K562 (cell line): ENCODE data around the gene C16orf92. TPM values are rescaled to one million over a fixed set of nuclear protein-coding genes. Genes with fewer than 3 reads are reported as not detected.

ENCODE experiments used
- BRD9 ChIP-seq: fragments of 450-650 bp; IDR thresholded peaks from 2 replicates; pipeline ENCODE4 v1.6.1; 2018; ENCODE audit warnings: low read depth; ENCODE audit not compliant: partially characterized antibody
- CAMTA2 ChIP-seq: fragments of 250-450 bp; sonication (Bioruptor Pico); conservative IDR thresholded peaks from 2 replicates; pipeline ENCODE4 v1.5.1; 2022
- CBFA2T2 ChIP-seq: fragments of 450-650 bp; conservative IDR thresholded peaks from 2 replicates; pipeline ENCODE4 v1.6.1; 2017; ENCODE audit warnings: mild to moderate bottlenecking
- DPF2 ChIP-seq: fragments of 450-650 bp; IDR thresholded peaks from 2 replicates; pipeline ENCODE4 v1.6.1; 2016
- EP300 ChIP-seq: IDR thresholded peaks from 2 replicates; pipeline ENCODE4 v1.6.1; 2012; ENCODE audit warnings: low read length, improper control_type of control experiment
- GABPA ChIP-seq: fragments of 200-800 bp; sonication (Bioruptor generic); conservative IDR thresholded peaks from 2 replicates; pipeline ENCODE4 v1.6.1; 2016; ENCODE audit warnings: low read depth, missing genetic modification characterization, missing compliant biosample characterization
- GTF2E2 ChIP-seq: fragments of 200-800 bp; sonication (Bioruptor generic); IDR thresholded peaks from 2 replicates; pipeline ENCODE4 v1.6.1; 2016; ENCODE audit warnings: missing genetic modification characterization, missing compliant biosample characterization
- KDM1A ChIP-seq, 2 experiments: fragments of 450-650 bp; IDR thresholded peaks; 2 replicates each; pipeline ENCODE4 v1.6.1; 2016; ENCODE audit warnings: mild to moderate bottlenecking in 2 of 2
- MCM5 ChIP-seq: fragments of 450-650 bp; IDR thresholded peaks from 2 replicates; pipeline ENCODE4 v1.6.1; 2016; ENCODE audit warnings: low read depth
- PBX2 ChIP-seq, 2 experiments: IDR thresholded peaks in 1 of 2; conservative IDR thresholded peaks in 1 of 2; 2 replicates each; pipeline ENCODE4 v1.6.1; 2016; ENCODE audit warnings: low read depth in 2 of 2, mild to moderate bottlenecking in 1 of 2, missing compliant biosample characterization in 1 of 2, missing genetic modification characterization in 1 of 2, moderate library complexity in 1 of 2
- POLR2AphosphoS5 ChIP-seq: IDR thresholded peaks from 2 replicates; pipeline ENCODE4 v1.6.1; 2011; ENCODE audit warnings: mild to moderate bottlenecking, low read depth, low read length, moderate library complexity; ENCODE audit not compliant: control insufficient read depth, insufficient read depth
- POLR2G ChIP-seq: fragments of 200-400 bp; formaldehyde crosslinking; IDR thresholded peaks from 2 replicates; pipeline ENCODE4 v1.6.1; 2017; ENCODE audit warnings: low read depth, mild to moderate bottlenecking, antibody characterized with exemption, low read length, moderate library complexity
- POLR2H ChIP-seq: IDR thresholded peaks from 2 replicates; pipeline ENCODE4 v1.6.1; 2016; ENCODE audit warnings: missing genetic modification characterization, low read depth, mild to moderate bottlenecking, control low read depth, missing compliant biosample characterization, moderate library complexity
- PRDM10 ChIP-seq: fragments of 450-650 bp; IDR thresholded peaks from 2 replicates; pipeline ENCODE4 v1.6.1; 2018; ENCODE audit not compliant: partially characterized antibody
- RAD21 ChIP-seq, 2 experiments: fragments of 250-450 bp in 1 of 2; fragments of 450-650 bp in 1 of 2; sonication (Bioruptor Pico) in 1 of 2; formaldehyde crosslinking in 1 of 2; IDR thresholded peaks in 1 of 2; conservative IDR thresholded peaks in 1 of 2; 2 replicates each; pipeline versions ENCODE4 v1.4.0 to v1.8.0; 2020 to 2022; ENCODE audit warnings: mild to moderate bottlenecking in 2 of 2, moderate library complexity in 1 of 2
- SMAD4 ChIP-seq: fragments of 250-450 bp; sonication (Bioruptor Pico); conservative IDR thresholded peaks from 2 replicates; pipeline ENCODE4 v1.8.0; 2021; ENCODE audit warnings: inconsistent platforms, mild to moderate bottlenecking, moderate library complexity
- SRSF1 ChIP-seq: fragments of 200-400 bp; formaldehyde crosslinking; IDR thresholded peaks from 2 replicates; pipeline ENCODE4 v1.6.1; 2017; ENCODE audit warnings: mild to moderate bottlenecking, low read depth, low read length, moderate library complexity
- TRIM24 ChIP-seq, 2 experiments: fragments of 450-650 bp; IDR thresholded peaks; 2 replicates each; pipeline ENCODE4 v1.6.1; 2016
- U2AF2 ChIP-seq: fragments of 200-400 bp; formaldehyde crosslinking; optimal IDR thresholded peaks from 2 replicates; pipeline ENCODE3; 2017; ENCODE audit warnings: low read depth, mild to moderate bottlenecking, low read length
- VEZF1 ChIP-seq: fragments of 200-800 bp; sonication (Bioruptor generic); IDR thresholded peaks from 2 replicates; pipeline ENCODE4 v1.6.1; 2017; ENCODE audit warnings: missing genetic modification characterization, missing compliant biosample characterization
- ZC3H8 ChIP-seq: fragments of 450-650 bp; IDR thresholded peaks from 2 replicates; pipeline ENCODE4 v1.6.1; 2017
- polyA plus RNA-seq, 8 experiments: library from polyadenylated mRNA; depleted of rRNA in 4 of 8; stranded (reverse) in 5 of 8; unstranded in 3 of 8; fragments of >200 nt; fragmentation: Nextera tagmentation in 2 of 8; fragmentation: Illumina TruSeq in 1 of 8; extraction: Ambion mirVana in 2 of 8; extraction: Trizol in 1 of 8; gene quantifications; 2 replicates each; pipeline versions ENCODE4 v1.2.1 to v1.2.3, GENCODE V29; 2011 to 2014; ENCODE audit warnings: inconsistent platforms in 1 of 8, missing spikeins in 1 of 8
- total RNA-seq, 7 experiments: library from RNA; depleted of rRNA in 6 of 7; stranded (reverse); fragments of >200 nt in 6 of 7; fragmentation: Illumina TruSeq in 2 of 7; extraction: Trizol in 2 of 7; gene quantifications; 2 replicates each; pipeline versions ENCODE4 v1.2.1 to v1.2.3, GENCODE V29; 2011 to 2021; ENCODE audit warnings: low replicate concordance in 1 of 7

Gene C16orf92
- total and polyA plus RNA-seq, 9 of the 15 experiments (the other 6 are each of a cell fraction or from before 2014, with no cell fraction given): not detected

- TF ChIP-seq PBX2 (CRISPR knock-in tag; IDR thresholded peaks at IDR 0.05; ENCODE audit: low read depth) (peak; percentile 34; the same call in 1 of the 2 replicates), PBX2 (tag; conservative IDR thresholded peaks at IDR 0.05; ENCODE audit: low read depth) (0 out of 2 replicates have a peak, but pooled peaks have one; percentile 32), CAMTA2 (CRISPR knock-in tag) (no peak), POLR2G (peak; percentile 89), GABPA (tag) (no peak), EP300 (no peak), GTF2E2 (tag) (peak; percentile 19; the same call in 1 of the 2 replicates), TRIM24 (IDR thresholded peaks at IDR 0.05) (0 out of 4 replicates have a peak, but pooled peaks of 1 of the 2 experiments have one; percentile 15), VEZF1 (CRISPR knock-in tag) (no peak; the same call in 1 of the 2 replicates), ZC3H8 (no peak), MCM5 (no peak), CBFA2T2 (no peak), PRDM10 (no peak), SRSF1 (no peak), KDM1A (IDR thresholded peaks at IDR 0.05) (no peak), DPF2 (no peak), BRD9 (peak; percentile 20), SMAD4 (CRISPR knock-in tag) (0 out of 2 replicates have a peak, but pooled peaks have one; percentile 38), U2AF2 (no peak), RAD21 (CRISPR knock-in tag; conservative IDR thresholded peaks at IDR 0.05 in 1 of 2, IDR thresholded peaks at IDR 0.05 in 1 of 2) (no peak; a peak in 1 of 4 replicates), POLR2AphosphoS5 (no peak), POLR2H (tag) (no peak)
Measured at GRCh38 chr16:29995324-29995910, 27.6 kb upstream of the C16orf92 start, which contains the start of gene HIRIP3 (continued).
